GM12801 (cell line): ENCODE results near the gene PRSS53.

Experiments used
- TF ChIP-seq, protein P1 (sequence below): IDR thresholded peaks from one replicate; pipeline ENCODE4 v1.5.1; 2011; ENCODE audit warnings: control low read depth; ENCODE audit not compliant: insufficient read length; ENCODE audit errors: extremely low read depth

PRSS53 gene

DNA sequence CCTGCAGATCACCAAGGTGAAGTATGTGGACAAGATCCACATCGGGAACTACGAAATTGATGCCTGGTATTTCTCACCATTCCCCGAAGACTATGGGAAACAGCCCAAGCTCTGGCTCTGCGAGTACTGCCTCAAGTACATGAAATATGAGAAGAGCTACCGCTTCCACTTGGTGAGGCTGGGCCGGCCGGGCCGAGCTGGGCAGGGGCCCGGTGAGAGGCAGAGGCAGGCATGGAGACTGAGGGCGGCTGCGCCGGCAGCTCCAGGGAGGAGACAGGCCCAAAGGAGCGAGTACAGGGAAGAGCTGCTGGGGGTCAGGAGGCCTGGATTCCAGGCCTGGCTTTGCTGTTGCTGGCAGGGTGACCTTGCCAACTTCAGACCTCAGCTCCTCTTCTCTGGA lies 38.4 kb upstream of the PRSS53 start:
- TF ChIP-seq, protein P1, sequence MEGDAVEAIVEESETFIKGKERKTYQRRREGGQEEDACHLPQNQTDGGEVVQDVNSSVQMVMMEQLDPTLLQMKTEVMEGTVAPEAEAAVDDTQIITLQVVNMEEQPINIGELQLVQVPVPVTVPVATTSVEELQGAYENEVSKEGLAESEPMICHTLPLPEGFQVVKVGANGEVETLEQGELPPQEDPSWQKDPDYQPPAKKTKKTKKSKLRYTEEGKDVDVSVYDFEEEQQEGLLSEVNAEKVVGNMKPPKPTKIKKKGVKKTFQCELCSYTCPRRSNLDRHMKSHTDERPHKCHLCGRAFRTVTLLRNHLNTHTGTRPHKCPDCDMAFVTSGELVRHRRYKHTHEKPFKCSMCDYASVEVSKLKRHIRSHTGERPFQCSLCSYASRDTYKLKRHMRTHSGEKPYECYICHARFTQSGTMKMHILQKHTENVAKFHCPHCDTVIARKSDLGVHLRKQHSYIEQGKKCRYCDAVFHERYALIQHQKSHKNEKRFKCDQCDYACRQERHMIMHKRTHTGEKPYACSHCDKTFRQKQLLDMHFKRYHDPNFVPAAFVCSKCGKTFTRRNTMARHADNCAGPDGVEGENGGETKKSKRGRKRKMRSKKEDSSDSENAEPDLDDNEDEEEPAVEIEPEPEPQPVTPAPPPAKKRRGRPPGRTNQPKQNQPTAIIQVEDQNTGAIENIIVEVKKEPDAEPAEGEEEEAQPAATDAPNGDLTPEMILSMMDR = no peak

DNA sequence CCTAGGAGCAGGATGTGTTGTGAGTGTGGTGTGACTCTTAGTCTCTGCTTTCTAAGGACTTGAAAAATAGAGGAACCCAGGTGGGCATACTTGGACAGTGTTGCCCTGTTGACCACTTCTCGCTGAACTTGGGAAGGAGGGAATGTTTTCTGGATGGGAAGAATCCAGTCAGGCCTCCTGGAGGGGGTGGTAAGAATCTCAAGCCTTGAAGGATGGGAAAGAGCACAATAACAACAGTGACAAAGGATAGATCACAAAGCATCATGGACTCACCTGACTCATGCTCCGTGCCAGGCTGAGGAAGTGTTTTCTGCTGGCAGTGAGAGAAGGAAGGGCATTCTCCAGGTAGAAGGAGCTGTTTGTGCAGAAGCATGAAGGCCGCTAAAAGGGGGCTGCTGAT lies 37.1 kb upstream of the PRSS53 start:
- TF ChIP-seq, protein P1 = no peak

DNA sequence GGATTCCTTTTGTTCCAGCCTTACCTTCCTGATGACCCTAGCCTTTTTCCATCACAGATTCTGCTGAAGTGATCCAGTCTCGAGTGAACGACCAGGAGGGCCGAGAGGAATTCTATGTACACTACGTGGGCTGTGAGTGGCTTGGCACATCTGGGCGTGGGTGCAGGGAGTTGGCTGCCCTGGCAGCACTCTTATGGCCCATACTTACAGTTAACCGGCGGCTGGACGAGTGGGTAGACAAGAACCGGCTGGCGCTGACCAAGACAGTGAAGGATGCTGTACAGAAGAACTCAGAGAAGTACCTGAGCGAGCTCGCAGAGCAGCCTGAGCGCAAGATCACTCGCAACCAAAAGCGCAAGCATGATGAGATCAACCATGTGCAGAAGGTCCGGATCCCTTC lies 31.4 kb upstream of the PRSS53 start:
- TF ChIP-seq, protein P1 = no peak

DNA sequence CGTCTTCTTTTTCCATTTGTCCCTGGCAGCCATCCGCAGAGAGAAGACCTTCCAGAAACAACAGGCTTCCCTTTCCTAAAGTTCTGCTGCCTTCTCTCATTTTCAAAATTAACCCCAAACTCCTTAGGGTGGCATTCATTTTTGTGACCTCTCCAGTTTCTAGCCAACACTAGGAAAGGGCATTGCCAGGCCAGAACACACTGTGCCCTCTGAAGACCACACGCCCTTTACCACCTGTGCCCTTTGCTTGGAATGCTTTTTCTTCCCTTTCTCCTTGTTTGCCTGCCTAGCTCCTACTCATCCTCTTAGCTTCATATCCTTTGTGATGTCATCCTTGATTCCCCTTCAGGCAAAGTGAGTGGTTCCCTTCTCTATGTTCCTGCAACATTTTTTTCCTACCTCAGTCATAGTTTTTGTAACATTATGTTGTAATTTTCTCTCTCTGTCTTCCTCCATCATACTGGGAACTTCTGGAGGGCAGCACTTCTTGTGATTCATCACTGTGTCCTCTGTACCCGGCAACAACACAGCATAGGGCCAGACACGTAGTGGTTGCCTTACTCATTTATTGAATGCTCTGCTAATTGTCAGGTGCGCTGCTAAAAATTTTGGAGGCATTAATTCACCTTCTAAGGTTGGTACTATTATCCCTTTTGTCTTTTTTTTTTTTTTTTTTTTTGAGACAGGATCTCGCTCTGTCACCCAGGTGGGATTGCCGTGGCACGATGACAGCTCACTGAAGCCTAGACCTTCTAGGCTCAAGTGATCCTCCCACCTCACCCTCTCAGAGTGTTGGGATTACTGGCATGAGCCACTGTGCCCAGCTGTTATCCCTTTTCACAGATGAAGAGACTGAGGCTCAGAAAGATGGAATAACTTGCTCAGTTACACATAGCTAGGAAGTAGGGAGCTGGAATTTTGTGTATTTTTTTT lies 29.7 kb upstream of the PRSS53 start:
- TF ChIP-seq, protein P1 = no peak

DNA sequence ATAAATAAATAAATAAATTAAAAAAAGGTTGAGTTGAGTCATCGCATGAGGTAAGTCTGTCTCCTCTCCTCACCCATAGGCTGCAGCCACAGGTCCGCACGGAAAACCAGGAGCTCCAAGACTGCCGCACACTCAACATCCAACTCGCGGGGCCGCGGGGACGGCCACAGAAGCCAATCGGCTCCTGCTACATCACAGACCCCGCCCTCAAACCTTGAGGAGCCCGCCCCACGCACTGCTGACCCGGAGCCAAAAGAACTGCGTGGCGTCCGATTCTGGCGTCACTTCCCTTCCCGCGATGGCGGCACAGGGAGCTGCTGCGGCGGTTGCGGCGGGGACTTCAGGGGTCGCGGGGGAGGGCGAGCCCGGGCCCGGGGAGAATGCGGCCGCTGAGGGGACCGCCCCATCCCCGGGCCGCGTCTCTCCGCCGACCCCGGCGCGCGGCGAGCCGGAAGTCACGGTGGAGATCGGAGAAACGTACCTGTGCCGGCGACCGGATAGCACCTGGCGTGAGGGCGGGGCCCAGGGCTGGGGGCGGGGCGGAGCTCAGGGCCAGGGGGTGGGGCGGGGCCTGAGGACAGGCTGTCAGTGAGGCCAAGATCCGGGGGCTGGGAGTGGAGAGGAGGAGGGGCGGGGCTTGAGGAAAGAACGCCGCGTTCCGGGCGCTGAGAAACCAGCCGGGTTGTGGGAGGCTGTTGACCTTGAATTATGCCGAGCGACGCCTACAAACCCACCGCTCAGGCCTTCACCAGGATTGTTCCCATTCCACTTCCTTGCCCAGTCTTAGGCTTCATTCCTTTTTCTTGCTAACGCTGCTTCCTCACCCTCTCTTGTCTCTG lies 28.9 kb upstream of the PRSS53 start, which contains the start of gene KAT8:
Gene KAT8, plus strand, starts transcription at position 281 of the 839 bp plus-strand sequence. Its CDS starts 18 bp downstream, at position 299.
- TF ChIP-seq, protein P1 = no peak

DNA sequence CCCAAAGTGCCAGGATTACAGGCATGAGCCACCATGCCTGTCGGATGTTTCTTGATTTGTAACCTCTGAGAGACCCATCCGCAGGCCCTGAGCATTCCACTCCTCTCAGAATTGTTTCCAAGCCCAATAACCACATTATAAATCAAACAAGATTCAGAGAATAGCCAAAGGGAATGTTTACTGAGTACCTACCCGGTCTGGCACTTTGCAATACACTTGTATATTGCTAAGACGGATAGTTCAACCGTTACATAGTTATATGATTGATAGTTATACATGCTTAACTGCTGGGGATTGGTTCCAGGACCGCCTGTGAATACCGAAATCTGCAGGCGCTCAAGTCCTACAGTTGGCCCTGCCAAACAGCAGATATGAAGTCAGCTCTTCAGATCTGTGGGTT lies 25.7 kb upstream of the PRSS53 start:
- TF ChIP-seq, protein P1 = no peak
